Skeletal muscle satellite cell (primary cell): Measurements from ENCODE around the gene PIK3C2G.

Experiments
- H3K27me3 ChIP-seq: 2 replicates; pipeline ENCODE4 v1.7.0; 2013; ENCODE audit warnings: low read length; ENCODE audit not compliant: control insufficient read depth, insufficient read depth
- H3K36me3 ChIP-seq: 2 replicates; pipeline ENCODE4 v1.7.0; 2013; ENCODE audit warnings: mild to moderate bottlenecking, control low read depth, low read length; ENCODE audit not compliant: insufficient read depth
- H3K4me1 ChIP-seq: 2 replicates; pipeline ENCODE4 v1.7.0; 2013; ENCODE audit warnings: low read length; ENCODE audit not compliant: control insufficient read depth, insufficient read depth
- H3K4me2 ChIP-seq: 2 replicates; pipeline ENCODE4 v1.7.0; 2013; ENCODE audit warnings: mild to moderate bottlenecking, low read length
- H3K4me3 ChIP-seq: 2 replicates; pipeline ENCODE4 v1.7.0; 2013; ENCODE audit warnings: low read length
- H3K9ac ChIP-seq: 2 replicates; pipeline ENCODE4 v1.7.0; 2013; ENCODE audit warnings: mild to moderate bottlenecking, low read depth, low read length, moderate library complexity
- H3K9me3 ChIP-seq: replicated peaks from 2 replicates; pipeline ENCODE4 v1.7.0; 2013; ENCODE audit warnings: mild to moderate bottlenecking, control low read depth, low read length

PIK3C2G gene

GRCh38 chr12:18456344-18456743, 195.0 kb downstream of the PIK3C2G start:
- no peaks in the 10 kb centered on the region for H3K4me1 ChIP-seq
- no peak overlapping the region for H3K9ac ChIP-seq
- H3K4me3 ChIP-seq: no peak overlapping the region
- no peaks in the 10 kb centered on the region for H3K36me3 ChIP-seq
- H3K27me3 ChIP-seq: no peaks in the 10 kb centered on the region
- no peak overlapping the region for H3K4me2 ChIP-seq
- no peaks in the 10 kb centered on the region for H3K9me3 ChIP-seq

- H3K9ac ChIP-seq: no peak overlapping the region
- no peaks in the 10 kb centered on the region for H3K27me3 ChIP-seq
- no peak overlapping the region for H3K4me2 ChIP-seq
- H3K36me3 ChIP-seq: no peaks in the 10 kb centered on the region
- H3K4me1 ChIP-seq: peaks cover 9% of the 10 kb centered on the region
- no peaks in the 10 kb centered on the region for H3K9me3 ChIP-seq
- H3K4me3 ChIP-seq: no peak overlapping the region
Measured at GRCh38 chr12:18457362-18457761, 196.0 kb downstream of the PIK3C2G start.

- peaks cover 16% of the 10 kb centered on the region for H3K4me1 ChIP-seq
- H3K4me3 ChIP-seq: no peak overlapping the region
- no peaks in the 10 kb centered on the region for H3K9me3 ChIP-seq
- no peak overlapping the region for H3K9ac ChIP-seq
- no peaks in the 10 kb centered on the region for H3K27me3 ChIP-seq
- peak overlapping the region; percentile 54 for H3K4me2 ChIP-seq
- H3K36me3 ChIP-seq: no peaks in the 10 kb centered on the region
Measured at GRCh38 chr12:18461758-18462157, 200.4 kb downstream of the PIK3C2G start.

GRCh38 chr12:18462442-18462841, 201.1 kb downstream of the PIK3C2G start:
- Histone ChIP-seq H3K4me2 (peak overlapping the region; percentile 54), H3K4me1 (peaks cover 17% of the 10 kb centered on the region), H3K9me3 (no peaks in the 10 kb centered on the region), H3K4me3 (no peak overlapping the region), H3K27me3 (no peaks in the 10 kb centered on the region), H3K36me3 (no peaks in the 10 kb centered on the region), H3K9ac (no peak overlapping the region)

DNA sequence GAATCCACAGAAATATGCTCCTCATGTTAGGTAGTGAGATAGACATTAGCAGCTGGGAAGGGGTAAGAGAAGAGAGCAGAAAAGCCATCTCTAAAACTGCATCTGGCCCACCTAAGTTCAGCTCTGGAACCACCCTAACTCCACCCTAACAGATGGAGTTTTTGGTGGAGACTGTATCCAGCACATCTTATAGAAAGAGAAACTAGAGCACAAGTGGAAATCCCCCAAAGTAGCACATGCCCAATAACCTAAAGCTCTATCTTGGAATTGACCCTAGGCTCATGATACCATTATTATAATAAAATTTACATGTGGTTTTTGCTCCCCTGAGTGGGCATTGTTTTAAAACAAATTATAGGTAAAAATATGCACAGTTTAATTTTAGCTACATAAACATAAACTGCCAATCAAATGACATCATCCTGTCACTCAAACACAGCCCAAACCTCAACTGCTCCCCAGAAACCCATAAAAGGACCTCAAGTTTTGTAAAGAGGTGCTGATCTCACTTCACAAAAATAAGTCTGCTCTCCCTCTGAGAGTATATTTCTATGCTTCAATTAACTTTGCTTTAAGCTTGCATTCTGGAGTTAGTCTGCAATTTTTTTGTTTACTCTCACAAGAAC, 206.4 kb downstream of the PIK3C2G start:
- Histone ChIP-seq H3K9me3 (no peaks in the 10 kb centered on the region), H3K27me3 (no peaks in the 10 kb centered on the region), H3K4me1 (peaks cover 21% of the 10 kb centered on the region), H3K4me3 (no peak overlapping the region), H3K4me2 (peak overlapping the region; percentile 15), H3K9ac (no peak overlapping the region), H3K36me3 (no peaks in the 10 kb centered on the region)

DNA sequence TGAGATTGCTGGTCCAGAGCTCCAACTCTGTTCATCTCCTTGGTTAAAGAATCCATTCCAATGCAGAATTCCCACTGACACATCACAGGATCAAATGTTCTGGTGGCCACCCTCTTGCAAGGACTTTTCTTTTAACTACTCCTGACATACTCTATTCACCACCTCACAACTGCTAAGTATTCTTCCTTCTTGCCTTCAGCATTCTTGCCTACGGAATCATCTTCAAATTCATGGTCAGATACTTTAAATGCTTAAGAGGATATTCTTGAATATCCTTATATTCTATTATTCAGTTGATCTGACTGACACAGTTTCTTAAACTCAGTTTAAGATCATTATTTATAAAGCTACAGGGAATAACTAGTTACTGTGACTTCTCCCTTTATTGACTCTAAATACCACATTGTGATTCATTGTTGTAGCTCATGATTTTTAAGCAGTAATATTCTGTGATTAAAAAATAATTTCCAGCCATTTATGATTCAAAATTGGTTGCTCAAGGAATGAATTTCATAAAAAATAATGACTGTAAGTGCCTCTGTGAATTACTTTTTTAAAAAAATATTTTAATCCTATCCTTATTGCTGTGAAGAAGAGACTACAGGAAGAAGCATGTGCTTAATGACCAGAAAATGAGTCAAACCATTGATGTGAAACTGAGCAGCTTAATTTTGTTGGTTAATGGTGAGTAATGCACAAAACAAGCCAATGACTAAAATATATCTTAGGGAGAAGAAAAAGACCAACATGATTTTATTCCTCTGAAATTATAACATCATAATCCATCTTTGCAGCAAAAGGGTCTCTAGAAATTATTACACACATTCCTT, 207.1 kb downstream of the PIK3C2G start:
- Histone ChIP-seq H3K27me3 (no peaks in the 10 kb centered on the region), H3K9me3 (no peaks in the 10 kb centered on the region), H3K36me3 (no peaks in the 10 kb centered on the region), H3K4me2 (peak overlapping the region; percentile 34), H3K4me3 (no peak overlapping the region), H3K4me1 (peaks cover 18% of the 10 kb centered on the region), H3K9ac (no peak overlapping the region)

GRCh38 chr12:18470251-18470650, 208.9 kb downstream of the PIK3C2G start:
- Histone ChIP-seq H3K36me3 (no peaks in the 10 kb centered on the region), H3K27me3 (no peaks in the 10 kb centered on the region), H3K9me3 (no peaks in the 10 kb centered on the region), H3K9ac (no peak overlapping the region), H3K4me1 (peaks cover 18% of the 10 kb centered on the region), H3K4me2 (no peak overlapping the region), H3K4me3 (no peak overlapping the region)

DNA sequence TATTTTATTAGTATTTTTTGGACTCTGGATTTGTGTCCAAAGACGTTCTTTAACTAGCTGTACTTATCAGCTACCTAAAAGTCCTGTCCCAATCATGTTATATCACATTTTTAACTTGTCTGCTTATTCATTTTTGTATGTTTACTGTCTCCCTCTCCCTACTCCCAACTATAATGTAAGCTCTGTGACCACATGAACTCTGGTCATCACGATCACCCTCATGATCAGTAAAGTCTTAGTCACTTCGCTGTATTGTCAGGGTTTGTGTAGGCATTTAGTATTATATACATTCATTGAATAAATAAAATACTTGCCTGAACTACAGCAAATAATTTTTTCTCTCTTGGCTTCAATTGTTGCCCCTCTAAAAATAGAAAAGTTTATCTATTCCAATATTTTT, 211.0 kb downstream of the PIK3C2G start:
- H3K27me3 ChIP-seq: no peaks in the 10 kb centered on the region
- H3K4me3 ChIP-seq: no peak overlapping the region
- H3K36me3 ChIP-seq: no peaks in the 10 kb centered on the region
- H3K9me3 ChIP-seq: no peaks in the 10 kb centered on the region
- peaks cover 18% of the 10 kb centered on the region for H3K4me1 ChIP-seq
- no peak overlapping the region for H3K9ac ChIP-seq
- no peak overlapping the region for H3K4me2 ChIP-seq

GRCh38 chr12:18472806-18473205, 211.5 kb downstream of the PIK3C2G start:
- no peaks in the 10 kb centered on the region for H3K9me3 ChIP-seq
- no peak overlapping the region for H3K9ac ChIP-seq
- no peak overlapping the region for H3K4me3 ChIP-seq
- H3K27me3 ChIP-seq: no peaks in the 10 kb centered on the region
- no peak overlapping the region for H3K4me2 ChIP-seq
- H3K36me3 ChIP-seq: no peaks in the 10 kb centered on the region
- peaks cover 14% of the 10 kb centered on the region for H3K4me1 ChIP-seq

DNA sequence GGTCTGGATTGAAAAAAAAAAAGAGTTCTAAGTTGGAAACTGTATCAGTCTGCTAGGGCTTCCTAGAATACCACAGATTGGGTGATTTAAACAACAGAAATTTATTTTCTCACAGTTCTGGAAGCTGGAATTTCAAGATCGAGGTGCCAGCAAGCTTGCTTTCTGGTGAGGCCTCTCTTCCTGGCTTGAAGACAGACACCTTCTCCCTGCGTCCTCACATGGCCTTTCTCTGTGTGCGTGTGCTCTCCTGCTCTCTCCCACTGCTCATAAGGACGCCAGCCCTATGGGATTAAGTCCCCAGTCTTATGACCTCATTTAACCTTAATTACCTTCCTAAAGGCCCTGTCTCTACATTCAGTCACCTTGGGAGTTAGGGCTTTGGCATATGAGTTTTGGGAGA, 215.5 kb downstream of the PIK3C2G start:
- Histone ChIP-seq H3K4me2 (no peak overlapping the region), H3K9ac (no peak overlapping the region)

GRCh38 chr12:18479256-18479655, 217.9 kb downstream of the PIK3C2G start:
- Histone ChIP-seq H3K27me3 (no peaks in the 10 kb centered on the region), H3K4me3 (no peak overlapping the region), H3K36me3 (no peaks in the 10 kb centered on the region), H3K9me3 (no peaks in the 10 kb centered on the region), H3K4me2 (no peak overlapping the region), H3K4me1 (no peaks in the 10 kb centered on the region), H3K9ac (no peak overlapping the region)

More for the DNA sequence above, 215.5 kb downstream of the PIK3C2G start:
- no peak overlapping the region for H3K4me3 ChIP-seq
- no peaks in the 10 kb centered on the region for H3K27me3 ChIP-seq
- H3K36me3 ChIP-seq: no peaks in the 10 kb centered on the region
- H3K4me1 ChIP-seq: no peaks in the 10 kb centered on the region
- no peaks in the 10 kb centered on the region for H3K9me3 ChIP-seq
